Measurements from ENCODE around the gene ALOX5.
A peak's percentile ranks its signal among the peaks of the same experiment; 100 is the strongest.
"Not testable (repeated sequence)": the region's sequence is repeated elsewhere in the genome, so short reads cannot be mapped to it uniquely, and the experiment has no call there.

ALOX5 gene

GRCh38 chr10:45408421-45409319 is 34.7 kb downstream of the ALOX5 start:
- DNase-seq = no peak

- DNase-seq = not testable (repeated sequence)
Observed at GRCh38 chr10:45409347-45409746, 35.3 kb downstream of the ALOX5 start.

GRCh38 chr10:45409782-45410181 is 35.8 kb downstream of the ALOX5 start:
- no peak for DNase-seq

- DNase-seq = no peak
Observed at GRCh38 chr10:45410489-45410806, 36.4 kb downstream of the ALOX5 start.

- no peak for DNase-seq
Observed at GRCh38 chr10:45410807-45411606, 37.0 kb downstream of the ALOX5 start.

- DNase-seq = no peak
Observed at GRCh38 chr10:45411607-45411940, 37.6 kb downstream of the ALOX5 start.

- DNase-seq = not testable (repeated sequence)
Observed at GRCh38 chr10:45415062-45415461, 41.0 kb downstream of the ALOX5 start.

GRCh38 chr10:45416603-45417002 is 42.6 kb downstream of the ALOX5 start:
- DNase-seq = no peak

GRCh38 chr10:45417746-45418145 is 43.7 kb downstream of the ALOX5 start:
- no peak for DNase-seq

GRCh38 chr10:45418417-45418848 is 44.4 kb downstream of the ALOX5 start:
- DNase-seq = no peak

GRCh38 chr10:45418849-45419675 is 45.0 kb downstream of the ALOX5 start:
- peak; percentile 31 for DNase-seq

- DNase-seq = no peak
Observed at GRCh38 chr10:45419676-45420025, 45.6 kb downstream of the ALOX5 start.

GRCh38 chr10:45420453-45421192 is 46.6 kb downstream of the ALOX5 start:
- DNase-seq = peak; percentile 37

- DNase-seq = no peak
Observed at GRCh38 chr10:45421221-45422097, 47.4 kb downstream of the ALOX5 start.

- no peak for DNase-seq
Observed at GRCh38 chr10:45422207-45422865, 48.3 kb downstream of the ALOX5 start.

- DNase-seq = no peak
Observed at GRCh38 chr10:45422866-45423659, 49.0 kb downstream of the ALOX5 start.

- DNase-seq = no peak
Observed at GRCh38 chr10:45423976-45424499, 50.0 kb downstream of the ALOX5 start.

GRCh38 chr10:45424668-45425404 is 50.8 kb downstream of the ALOX5 start:
- DNase-seq = no peak

Measured in fibroblast of upper back skin (primary cell).